Activated T-cell treated with anti-CD3 and anti-CD28 coated beads for 4 hours (primary cell): ENCODE measurements around the gene MRGPRF.
"Not testable (repeated sequence)": the region's sequence is repeated elsewhere in the genome, so short reads cannot be mapped to it uniquely, and the experiment has no call there.

ENCODE experiments used
- DNase-seq: peaks from one replicate; pipeline ENCODE4 v3.0.0-alpha.2; 2020

Gene MRGPRF

GRCh38 chr11:68982134-68982533 lies 30.9 kb downstream of the MRGPRF start:
- DNase-seq = no peak

- DNase-seq = no peak
These were observed 32.3 kb downstream of the MRGPRF start, which contains the start of gene MRGPRD for GRCh38 chr11:68980776-68981065. MRGPRD (minus strand) TSS chr11:68980986; CDS start chr11:68980986, 0 bp downstream.

GRCh38 chr11:68979931-68980775 lies 32.9 kb downstream of the MRGPRF start:
- DNase-seq = no peak

- DNase-seq = no peak
These were observed 34.0 kb downstream of the MRGPRF start for GRCh38 chr11:68978931-68979594.

- no peak for DNase-seq
These were observed 34.5 kb downstream of the MRGPRF start for GRCh38 chr11:68978626-68978930.

GRCh38 chr11:68977781-68978625 lies 35.0 kb downstream of the MRGPRF start:
- DNase-seq = no peak

DNA sequence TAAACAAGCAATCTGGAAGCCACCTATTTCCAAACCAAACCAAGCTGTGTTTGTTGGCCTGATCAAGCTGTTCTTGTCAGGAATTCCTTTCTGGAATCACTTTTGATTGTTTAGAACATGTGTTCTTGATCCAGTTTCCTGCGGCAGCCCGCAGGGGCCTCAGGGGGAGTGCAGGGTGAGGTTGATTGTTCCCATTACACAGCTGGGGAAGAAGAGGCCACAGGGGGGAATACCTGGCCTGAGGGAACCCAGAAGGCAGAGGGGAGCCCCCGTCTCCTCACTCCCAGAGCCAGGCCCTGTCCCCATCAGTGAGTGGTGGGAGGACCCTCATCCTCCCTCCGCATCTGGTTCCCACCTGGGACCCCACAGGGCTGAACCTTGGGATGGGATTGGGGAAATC lies 36.5 kb downstream of the MRGPRF start:
- no peak for DNase-seq

DNA sequence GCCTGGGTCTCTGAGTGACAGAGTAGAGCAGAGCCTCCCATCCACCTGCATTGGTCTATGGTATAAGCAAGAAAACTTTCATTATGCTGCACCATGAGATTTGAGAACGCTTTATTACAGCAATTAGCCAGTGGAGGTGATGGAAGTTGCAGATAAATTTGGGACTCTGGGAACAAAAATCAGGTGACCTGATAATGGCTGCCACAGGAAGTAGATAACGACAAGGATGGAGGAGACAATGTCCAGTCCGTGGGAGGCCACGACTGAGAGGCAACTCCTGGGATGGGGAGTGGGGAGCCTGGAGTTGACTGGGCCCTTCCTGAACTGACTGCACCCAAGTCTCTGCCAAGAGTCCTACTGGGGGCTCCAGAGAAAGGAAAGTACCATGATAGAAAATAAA lies 37.0 kb downstream of the MRGPRF start:
- no peak for DNase-seq

GRCh38 chr11:68974421-68975194 lies 38.4 kb downstream of the MRGPRF start:
- no peak for DNase-seq

DNA sequence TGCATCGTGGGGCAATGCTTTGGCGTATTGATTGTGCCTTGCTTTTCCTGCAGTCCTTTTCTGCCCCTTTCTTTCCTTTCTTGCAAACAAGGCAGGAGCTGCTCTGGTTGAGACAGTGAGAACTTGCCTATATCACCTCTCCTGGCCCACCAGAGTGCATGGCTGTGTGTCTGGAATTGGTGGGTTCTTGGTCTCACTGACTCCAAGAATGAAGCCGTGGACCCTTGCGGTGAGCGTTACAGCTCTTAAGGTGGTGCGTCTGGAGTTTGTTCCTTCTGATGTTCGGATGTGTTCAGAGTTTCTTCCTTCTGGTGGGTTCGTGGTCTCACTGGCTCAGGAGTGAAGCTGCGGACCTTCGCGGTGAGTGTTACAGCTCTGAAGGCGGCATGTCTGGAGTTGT lies 39.3 kb downstream of the MRGPRF start:
- DNase-seq = not testable (repeated sequence)

GRCh38 chr11:68973219-68973618 lies 39.8 kb downstream of the MRGPRF start:
- DNase-seq = no peak

DNA sequence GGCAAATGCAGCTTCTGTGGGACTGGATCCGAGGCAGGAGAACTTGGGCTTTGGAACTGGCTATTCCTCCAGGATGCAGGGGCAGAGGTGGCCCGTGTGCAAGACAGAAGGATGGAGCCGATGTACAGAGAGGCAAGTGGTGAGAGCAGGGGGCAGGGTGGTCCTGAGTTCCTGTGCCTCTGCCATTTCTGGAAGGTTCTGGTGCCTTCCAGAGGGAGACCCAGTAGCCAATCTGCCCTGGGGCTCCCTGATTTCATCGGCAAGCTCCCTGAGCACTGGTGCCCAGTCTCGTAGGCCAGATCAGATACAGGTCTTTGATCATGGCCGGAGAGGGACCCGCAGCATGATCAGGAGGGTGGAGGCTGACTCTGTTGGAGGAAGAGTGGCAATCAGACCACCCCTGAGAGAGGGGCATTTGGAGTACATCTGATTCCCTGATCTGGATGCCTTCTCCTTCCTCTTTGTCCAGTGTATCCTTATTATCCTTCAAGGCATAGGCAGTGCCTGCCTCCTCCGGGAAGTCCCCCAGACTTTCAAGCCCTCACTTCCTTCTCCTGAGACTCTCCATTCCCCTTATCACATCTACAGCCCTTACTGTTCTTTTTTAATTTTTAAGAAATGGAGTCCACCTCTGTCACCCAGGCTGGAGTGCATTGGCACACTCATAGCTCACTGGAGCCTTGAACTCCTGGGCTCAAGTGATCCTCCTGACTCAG lies 42.0 kb downstream of the MRGPRF start:
- no peak for DNase-seq

- DNase-seq = no peak
These were observed 43.7 kb downstream of the MRGPRF start for GRCh38 chr11:68969386-68969785.

DNA sequence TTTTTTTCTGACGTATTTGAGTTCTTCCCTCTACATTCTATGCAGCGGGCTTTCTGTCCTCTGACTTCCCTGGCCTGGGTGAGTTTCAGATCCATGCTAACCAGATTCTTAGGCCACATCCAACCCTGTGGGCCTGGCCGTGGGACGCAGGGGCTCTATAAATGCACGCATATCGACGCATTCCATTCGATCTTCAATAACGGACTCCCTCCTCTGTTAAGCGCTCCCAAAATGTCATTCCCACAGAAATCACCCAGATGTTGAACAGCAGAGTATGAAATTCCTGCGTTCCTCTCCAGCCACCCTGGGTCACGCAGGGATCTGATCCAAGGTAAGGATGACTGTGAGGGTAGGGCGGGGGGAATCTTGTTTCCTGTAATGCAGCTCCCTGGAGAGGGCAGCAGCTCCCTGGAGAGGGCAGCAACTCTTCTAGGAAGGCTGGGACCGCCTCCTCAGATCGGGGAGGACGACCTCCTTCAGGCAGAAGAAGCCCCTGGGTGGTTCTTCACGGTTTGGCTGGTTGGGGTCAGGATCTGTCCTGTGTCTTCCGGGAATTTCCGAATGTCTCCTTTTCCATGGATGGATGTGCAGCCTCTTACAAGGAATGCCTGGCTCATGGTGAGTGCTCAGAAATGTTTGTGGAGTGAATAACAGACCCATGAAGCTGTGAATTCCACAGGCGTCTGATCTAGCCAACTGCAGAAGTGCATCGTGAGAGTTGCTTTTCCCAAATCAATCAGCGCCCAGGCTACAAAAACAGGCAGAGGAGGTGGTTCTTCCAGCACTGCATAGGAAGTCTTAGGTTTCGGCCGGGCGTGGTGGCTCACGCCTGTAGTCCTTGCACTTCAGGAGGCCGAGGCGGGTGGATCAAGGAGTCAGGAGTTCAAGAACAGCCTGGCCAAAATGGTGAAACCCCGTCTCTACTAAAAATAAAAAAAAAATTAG lies 44.5 kb downstream of the MRGPRF start:
- DNase-seq = no peak

- no peak for DNase-seq
These were observed 45.9 kb downstream of the MRGPRF start for GRCh38 chr11:68966894-68967780.

DNA sequence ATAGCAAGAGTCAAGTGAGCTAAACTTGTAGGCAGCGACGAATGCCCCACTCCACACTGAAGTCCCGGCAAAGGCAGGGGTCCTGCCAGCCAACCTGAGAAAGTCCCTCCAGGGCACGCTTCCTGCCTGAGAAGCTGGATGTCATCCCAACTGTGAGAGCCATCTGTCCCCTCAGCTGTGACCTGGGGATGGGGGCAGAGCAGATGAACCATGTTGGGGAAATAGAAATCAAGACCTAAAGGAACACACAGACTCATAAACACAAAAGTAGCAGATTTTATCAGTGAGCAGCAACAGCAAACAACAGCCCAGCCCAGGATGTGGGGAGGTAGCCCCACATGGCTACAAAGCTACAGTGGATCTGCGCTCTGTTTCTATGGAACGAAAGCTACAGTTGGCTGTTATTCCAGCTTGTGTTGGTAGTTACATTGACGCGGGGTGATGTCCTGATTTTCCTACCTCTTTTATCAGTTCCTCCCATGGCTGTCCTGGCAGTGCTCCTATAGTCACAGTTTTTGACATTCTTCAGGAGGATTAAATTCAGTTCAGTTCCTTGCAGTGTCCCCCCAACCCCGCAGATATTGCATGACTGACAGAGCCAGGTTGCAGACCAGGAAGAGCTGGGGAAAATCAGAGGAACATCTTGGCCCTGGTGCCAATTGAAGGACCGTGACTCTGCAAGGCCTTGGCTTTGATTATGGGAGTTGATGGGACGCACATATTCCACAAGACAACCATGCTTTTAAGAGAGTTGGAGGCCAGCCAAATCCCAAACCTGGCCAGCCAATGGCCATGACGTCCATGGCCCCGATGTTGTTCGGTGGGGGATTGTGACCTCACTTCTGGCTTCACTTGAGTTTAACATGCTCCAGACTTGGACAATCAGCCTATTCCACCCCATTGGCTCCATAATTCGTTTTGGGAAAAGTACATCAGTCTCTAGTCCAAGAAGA lies 46.9 kb downstream of the MRGPRF start:
- no peak for DNase-seq

GRCh38 chr11:68963779-68964178 lies 49.3 kb downstream of the MRGPRF start:
- DNase-seq = no peak

DNA sequence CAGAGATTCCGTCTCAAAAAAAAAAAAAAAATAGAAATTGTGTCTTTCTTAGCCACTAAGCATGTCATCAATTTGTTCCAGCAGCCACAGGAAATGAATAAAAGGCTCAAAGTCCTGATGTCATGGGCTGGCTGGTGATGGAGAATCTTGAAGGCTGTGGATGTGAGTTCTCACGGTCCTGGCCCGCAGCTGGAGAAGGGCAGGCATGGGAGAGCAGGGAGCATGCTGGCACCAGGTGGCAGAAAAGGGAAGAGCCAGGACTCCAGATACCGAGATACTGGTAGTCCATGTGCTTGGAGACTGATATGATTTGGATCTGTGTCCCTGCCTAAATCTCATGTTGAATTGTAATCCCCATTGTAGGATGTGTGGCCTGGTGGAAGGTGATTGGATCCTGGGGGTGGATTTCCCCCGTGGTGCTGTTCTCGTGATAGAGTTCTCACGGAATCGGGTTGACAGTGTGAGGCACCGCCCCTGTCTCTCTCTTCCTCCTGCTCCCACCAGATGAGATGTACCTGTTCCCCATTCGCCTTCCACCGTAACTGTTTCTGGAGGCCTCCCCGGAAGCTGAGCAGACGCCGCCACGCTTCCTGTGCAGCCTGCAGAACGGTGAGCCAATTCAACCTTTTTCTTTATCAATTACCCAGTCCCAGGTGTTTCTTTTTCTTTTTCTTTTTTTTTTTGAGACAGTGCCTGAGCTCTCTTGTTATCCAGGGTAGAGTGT lies 50.4 kb downstream of the MRGPRF start:
- no peak for DNase-seq
